SKM-1 (cell line): ENCODE results near the gene TNFRSF9.
A peak's percentile ranks its signal among the peaks of the same experiment; 100 is the strongest.
"Not testable (repeated sequence)": the region's sequence is repeated elsewhere in the genome, so short reads cannot be mapped to it uniquely, and the experiment has no call there.

Source experiments
- DNase-seq: peaks from one replicate; lab custom pipeline; 2025; ENCODE audit not compliant: unreplicated experiment; lab: John Stamatoyannopoulos, UW

TNFRSF9 gene

DNA sequence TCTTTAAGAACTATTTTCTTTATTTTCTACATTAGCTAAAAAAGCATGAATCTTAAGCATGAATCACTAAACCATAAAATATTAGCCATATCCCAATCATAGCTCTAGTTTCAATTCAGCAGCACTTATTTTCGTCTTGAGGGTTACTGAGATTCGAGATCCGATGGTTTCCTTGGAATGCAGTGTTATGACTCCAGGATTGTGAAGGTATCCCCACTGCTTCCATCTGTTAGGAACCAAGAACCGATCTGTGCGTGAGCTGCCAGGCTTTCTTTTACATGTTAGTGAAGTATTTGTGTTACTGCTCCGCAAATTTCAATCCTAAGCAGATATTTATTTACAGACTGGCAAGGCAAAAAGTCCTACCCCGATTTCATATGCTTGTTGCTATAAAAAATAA, 18.8 kb downstream of the TNFRSF9 start:
- DNase-seq = no peak

DNA sequence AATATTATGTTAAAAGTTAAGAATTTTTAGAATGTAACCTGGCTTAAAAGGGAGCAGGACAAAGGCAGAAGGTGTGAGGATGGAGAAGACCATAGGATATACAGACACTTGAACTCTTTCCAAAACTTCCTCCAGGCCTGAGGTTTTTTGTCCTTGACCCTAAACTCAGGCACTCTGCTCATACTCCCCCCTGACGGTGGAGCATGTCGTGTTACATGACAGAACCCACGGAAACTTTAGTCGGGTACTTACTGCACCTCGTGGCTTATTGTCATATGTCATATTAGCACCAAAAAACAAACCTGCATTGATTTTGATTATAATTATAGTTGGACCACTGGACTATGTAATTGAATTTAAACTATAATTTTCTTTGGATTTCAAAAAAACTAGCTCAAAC, 20.8 kb downstream of the TNFRSF9 start:
- DNase-seq = no peak

DNA sequence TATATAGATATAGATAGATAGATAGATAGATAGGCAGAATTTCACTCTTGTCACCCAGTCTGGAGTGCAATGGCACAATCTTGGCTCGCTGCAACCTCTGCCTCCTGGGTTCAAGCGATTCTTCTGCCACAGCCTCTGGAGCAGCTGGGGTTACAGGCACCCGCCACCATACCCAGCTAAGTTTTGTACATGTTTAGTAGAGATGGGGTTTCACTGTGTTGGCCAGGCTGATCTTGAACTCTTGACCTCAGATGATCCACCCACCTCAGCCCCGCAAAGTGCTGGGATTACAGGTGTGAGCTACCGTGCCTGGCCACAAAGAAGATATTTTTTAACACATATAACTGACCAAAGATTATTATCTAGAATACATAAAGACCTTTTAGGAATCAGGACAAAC, 22.7 kb downstream of the TNFRSF9 start:
- DNase-seq = not testable (repeated sequence)

DNA sequence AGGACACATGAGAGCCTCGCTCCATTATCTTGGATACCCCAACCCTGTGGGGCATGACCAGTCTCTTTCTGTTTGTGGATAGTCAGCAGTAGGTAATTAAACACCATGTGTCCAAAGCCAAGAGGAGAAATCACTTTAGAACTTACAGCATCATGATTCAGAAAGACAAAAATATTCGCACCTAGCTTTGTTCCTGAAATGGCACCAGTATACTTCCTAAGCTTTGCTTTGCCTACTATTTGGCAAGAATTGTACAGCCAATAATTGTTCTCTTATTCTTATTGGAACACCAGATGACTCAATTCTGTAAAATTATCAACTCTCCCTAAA, 24.2 kb downstream of the TNFRSF9 start:
- no peak for DNase-seq

GRCh38 chr1:7915826-7916500, 24.7 kb downstream of the TNFRSF9 start:
- DNase-seq = no peak

DNA sequence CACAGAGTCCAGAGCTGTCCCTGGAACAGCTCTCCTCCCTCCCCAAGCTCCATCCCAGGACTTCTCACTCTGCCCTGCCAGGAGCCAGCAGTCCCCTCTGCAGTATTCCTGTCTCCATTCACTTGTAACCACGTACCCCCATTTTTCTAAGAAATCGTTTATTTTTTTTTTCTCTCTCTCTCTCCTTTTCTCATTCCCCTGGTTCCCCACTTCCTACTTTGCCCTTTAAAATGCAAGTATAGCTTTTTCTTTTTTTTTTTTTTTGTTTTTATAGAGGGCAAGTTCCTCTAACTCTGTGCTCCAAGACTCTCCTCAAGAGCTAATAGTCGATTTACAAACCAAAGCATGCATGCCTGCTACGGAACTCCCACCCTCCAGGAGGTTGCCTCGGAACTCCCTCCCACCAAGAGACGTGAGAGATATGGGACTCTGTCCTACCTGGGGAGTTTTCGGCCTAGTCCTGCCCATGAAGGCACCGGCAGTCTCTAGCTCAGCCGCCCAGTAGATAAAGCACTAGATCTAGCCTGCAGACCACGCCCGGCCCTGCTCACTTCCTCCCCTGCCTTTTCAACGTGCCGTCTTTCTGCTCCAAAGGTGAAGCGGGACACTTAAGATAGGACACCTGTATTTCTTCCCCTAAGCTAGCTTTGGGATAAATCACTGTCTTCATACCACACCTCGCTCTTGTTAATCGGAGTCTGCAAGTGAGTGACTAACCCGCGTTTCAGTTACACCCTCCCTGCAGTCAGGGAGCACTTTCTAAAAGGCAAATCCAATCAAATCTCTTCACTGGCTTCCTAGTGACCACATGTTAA, 27.7 kb downstream of the TNFRSF9 start:
- DNase-seq = peak; percentile 34

- no peak for DNase-seq
Measured at GRCh38 chr1:7912145-7912544, 28.5 kb downstream of the TNFRSF9 start.

GRCh38 chr1:7905262-7905661, 35.4 kb downstream of the TNFRSF9 start:
- DNase-seq = no peak

- DNase-seq = peak; percentile 76
Measured at GRCh38 chr1:7902478-7903085, 38.1 kb downstream of the TNFRSF9 start.

GRCh38 chr1:7899741-7900140, 40.9 kb downstream of the TNFRSF9 start:
- DNase-seq = peak; percentile 60

- DNase-seq = no peak
Measured at GRCh38 chr1:7898962-7899361, 41.7 kb downstream of the TNFRSF9 start.

DNA sequence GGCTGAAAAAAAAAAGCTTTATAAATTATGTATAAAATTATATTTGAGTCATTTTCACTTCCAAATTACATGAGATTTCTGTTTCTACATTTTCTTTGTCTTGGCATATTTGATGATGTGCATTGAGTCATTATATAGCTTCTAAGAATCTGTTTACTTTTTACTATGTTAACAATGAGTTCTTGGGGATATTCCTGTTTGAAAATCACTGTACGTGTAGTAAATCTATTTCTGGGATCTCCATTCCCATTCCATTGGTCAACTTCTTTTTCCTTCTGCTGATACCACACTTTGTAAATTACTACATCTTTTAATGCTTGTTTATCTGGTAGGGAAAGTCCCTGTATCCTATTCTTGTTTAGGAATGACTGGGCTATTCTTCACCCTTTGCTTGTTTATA, 43.6 kb downstream of the TNFRSF9 start:
- DNase-seq = no peak

GRCh38 chr1:7893529-7894180, 47.0 kb downstream of the TNFRSF9 start:
- DNase-seq = no peak

DNA sequence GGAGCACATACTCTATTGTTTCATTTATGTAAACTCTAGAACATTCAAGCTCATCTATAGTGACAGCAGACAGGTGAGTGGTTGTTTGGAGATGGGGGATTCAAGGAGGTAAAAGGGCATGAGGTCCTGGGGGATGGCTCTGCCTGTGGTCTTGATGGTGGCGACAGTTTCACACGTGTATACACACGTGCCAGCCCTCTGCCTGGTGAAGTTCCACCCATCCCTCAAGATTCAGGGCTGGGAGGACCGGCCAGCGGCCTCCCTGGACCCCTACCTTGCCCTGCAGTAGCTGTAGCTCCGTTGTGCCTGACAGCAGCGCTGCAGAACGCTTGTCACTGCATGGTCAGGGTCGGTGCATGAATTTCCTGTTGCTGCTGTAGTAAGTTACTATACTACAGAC, 48.8 kb downstream of the TNFRSF9 start:
- no peak for DNase-seq

GRCh38 chr1:7890853-7891252, 49.8 kb downstream of the TNFRSF9 start:
- DNase-seq = no peak

- DNase-seq = no peak
Measured at GRCh38 chr1:7888248-7889081, 52.2 kb downstream of the TNFRSF9 start.

DNA sequence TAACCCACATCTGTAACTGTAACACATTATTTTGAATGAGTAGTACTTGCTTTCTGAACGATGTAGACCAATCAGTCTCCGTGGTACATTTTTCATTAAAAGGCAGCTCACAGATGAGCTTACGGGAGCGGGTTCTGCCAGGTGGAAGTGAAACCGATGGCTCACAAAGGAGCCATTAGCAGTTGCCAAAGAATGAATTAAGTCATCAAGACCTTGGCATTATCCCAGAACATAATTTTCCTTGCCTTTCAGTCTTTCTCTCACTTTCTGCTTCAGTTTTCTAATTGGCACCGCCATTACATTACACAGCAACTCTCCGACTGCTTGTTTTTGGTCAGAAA, 54.3 kb downstream of the TNFRSF9 start:
- no peak for DNase-seq

DNA sequence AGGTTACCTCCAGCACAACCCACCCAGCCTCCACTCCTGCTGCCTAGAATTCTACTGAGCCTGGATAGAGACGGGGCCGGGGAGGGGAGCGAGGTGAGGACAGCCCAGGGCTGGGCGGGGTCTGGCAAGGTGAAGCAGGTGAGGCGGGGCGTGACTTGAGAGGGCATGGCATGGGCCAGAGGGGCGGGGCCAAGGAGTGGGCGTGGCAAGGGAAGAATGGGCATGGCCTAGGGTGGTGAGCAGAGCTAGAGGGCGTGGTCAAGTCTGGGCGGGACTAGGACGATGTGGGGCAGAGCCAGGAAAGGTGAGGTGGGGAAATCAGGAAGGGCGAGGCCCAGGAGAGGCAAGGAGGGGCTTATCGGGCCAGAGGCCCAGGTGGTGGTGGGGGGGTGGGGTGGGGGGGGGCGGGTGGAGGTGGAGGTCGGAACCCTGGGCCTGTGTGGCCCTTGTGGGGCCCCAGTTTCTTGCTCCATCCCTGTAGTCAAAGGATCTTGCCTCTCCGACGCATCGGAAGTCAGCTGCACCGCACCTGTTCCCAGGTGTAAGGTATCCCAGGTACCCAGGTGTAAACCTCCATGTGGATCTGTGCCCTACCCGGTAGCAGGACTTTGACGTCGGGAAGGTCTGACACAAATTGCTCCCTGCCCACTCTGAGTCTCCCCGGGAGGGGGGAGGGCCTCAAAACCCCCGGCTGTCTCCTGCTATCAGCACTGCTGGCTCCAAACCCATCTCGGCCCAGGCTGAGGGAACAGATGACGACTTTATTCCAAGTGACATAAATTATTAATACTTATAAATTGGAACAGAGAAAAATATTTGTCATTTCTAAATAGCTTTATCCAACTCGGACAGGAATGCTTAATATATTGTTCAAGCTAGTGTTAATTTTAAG, 54.9 kb downstream of the TNFRSF9 start:
- DNase-seq = no peak

GRCh38 chr1:7884757-7885156, 55.9 kb downstream of the TNFRSF9 start:
- DNase-seq = no peak

DNA sequence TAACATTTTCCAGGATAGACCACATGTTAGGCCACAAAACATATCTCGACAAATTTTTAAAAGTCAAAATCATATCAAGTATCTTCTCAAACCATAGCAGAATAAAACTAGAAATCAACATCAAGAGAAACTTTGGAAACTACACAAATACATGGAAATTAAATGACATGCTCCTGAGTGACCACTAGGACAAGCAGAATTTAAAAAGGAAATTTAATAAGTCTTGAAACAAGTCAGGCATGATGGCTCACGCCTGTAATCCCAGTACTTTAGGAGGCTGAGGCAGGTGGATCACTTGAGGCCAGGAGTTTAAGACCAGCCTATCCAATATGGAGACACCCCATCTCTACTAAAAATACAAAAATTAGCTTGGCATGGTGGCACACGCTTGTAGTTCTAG, 61.4 kb downstream of the TNFRSF9 start:
- no peak for DNase-seq
